Measurements from ENCODE around the gene SDHA. TPM values are rescaled to one million over a fixed set of nuclear protein-coding genes. Genes with fewer than 3 reads are reported as not detected.

Gene SDHA
- total and polyA plus RNA-seq, 9 of the 15 experiments (the other 6 are each of a cell fraction or from before 2014, with no cell fraction given): 82.9 to 191 (median 130) TPM

- Histone ChIP-seq H3K27ac (ENCODE audit: extremely low read depth, low read depth, low read length) (no peak overlapping the region), H3K9me1 (ENCODE audit: control insufficient read depth, insufficient read depth, low read length) (no peaks in the 10 kb centered on the region), H3K9ac (ENCODE audit: insufficient read depth in 1 of 2, low read depth in 2 of 2, low read length in 2 of 2) (peak overlapping the region in 1 of 2 experiments; percentile 14; a peak in 1 of 4 replicates), H3K9me3 (replicated peaks; ENCODE audit: control insufficient read depth, insufficient read depth, low read depth, low read length) (no peaks in the 10 kb centered on the region), H3K27me3 (ENCODE audit: control insufficient read depth in 2 of 2, insufficient read depth in 2 of 2, low read length in 2 of 2) (no peaks in the 10 kb centered on the region), H3K4me1 (replicated peaks in 1 of 2; ENCODE audit: control insufficient read depth in 2 of 2, insufficient read depth in 2 of 2, low read length in 2 of 2) (no peaks in the 10 kb centered on the region), H3K36me3 (ENCODE audit: control insufficient read depth, insufficient read depth, low read length) (peaks cover 91% of the 10 kb centered on the region), H3K4me2 (ENCODE audit: insufficient read depth, low read length) (no peak overlapping the region), H3K4me3 (no peak overlapping the region), H2AFZ (ENCODE audit: low read depth, low read length) (no peak overlapping the region), H4K20me1 (replicated peaks; ENCODE audit: control insufficient read depth, insufficient read depth, low read length) (no peaks in the 10 kb centered on the region), H3K79me2 (ENCODE audit: control insufficient read depth, insufficient read depth, low read length) (no peaks in the 10 kb centered on the region)
- intact Hi-C loops (cut with micrococcal nuclease): no loop called here
- in situ Hi-C loops (cut with MboI): no loop called here
- FAIRE-seq (no peak), DNase-seq (ENCODE audit: extremely low read depth in 1 of 4, low spot score in 3 of 4) (no peak), ATAC-seq (no peak; the same call in 2 of the 3 replicates)
- POLR2A ChIA-PET: interaction anchor here (0.7 to 1.7 kb wide), 3 partner anchors 9 to 186 kb away, joined by 3 to 7 read pairs (median 4); no protein-coding TSS in a partner anchor
- CTCF ChIA-PET (ENCODE audit: low intra/inter-chr PET ratio): interaction anchor here (0.8 kb wide), 1 partner anchor 12 kb away, joined by 3 read pairs; no protein-coding TSS in a partner anchor
- BruUV-seq (replicated peaks): no TSS peak
- 86% methylated on average over 13 of the region's 13 CpGs for WGBS (ENCODE audit: insufficient coverage, low coverage, missing lambda C conversion rate)
- no peak for TF ChIP-seq CLOCK (CRISPR knock-in tag; IDR thresholded peaks at IDR 0.05; ENCODE audit: borderline replicate concordance)
- no peak for TF ChIP-seq ZBTB43 (CRISPR knock-in tag; IDR thresholded peaks at IDR 0.05)
- TF ChIP-seq ARID1B (IDR thresholded peaks at IDR 0.05): no peak
- TF ChIP-seq PTRF (tag; IDR thresholded peaks at IDR 0.05): no peak
- no peak for TF ChIP-seq SPI1 (IDR thresholded peaks at IDR 0.05; ENCODE audit: borderline replicate concordance, low read depth, low read length)
- TF ChIP-seq MLX (CRISPR knock-in tag; conservative IDR thresholded peaks at IDR 0.05): no peak
- TF ChIP-seq TSC22D4 (tag; IDR thresholded peaks at IDR 0.05): no peak
- TF ChIP-seq ZNF707 (CRISPR knock-in tag; conservative IDR thresholded peaks at IDR 0.05): no peak
- TF ChIP-seq ZNF12 (CRISPR knock-in tag; IDR thresholded peaks at IDR 0.05): no peak
- no peak for TF ChIP-seq DNMT1 (IDR thresholded peaks at IDR 0.05)
- no peak for TF ChIP-seq ZNF311 (CRISPR knock-in tag; IDR thresholded peaks at IDR 0.05)
- TF ChIP-seq ZMIZ1 (IDR thresholded peaks at IDR 0.05; ENCODE audit: low read depth in 2 of 2, low read length in 2 of 2): no peak
Observed at GRCh38 chr5:231661-232060, 13.5 kb downstream of the SDHA start.

Data from K562 (cell line).